GM10266 (cell line): ENCODE measurements around the gene MYLK2.
A peak's percentile ranks its signal among the peaks of the same experiment; 100 is the strongest.

Experiments
- DNase-seq: peaks from one replicate; pipeline ENCODE4 v3.0.0; 2012; ENCODE audit errors: extremely low spot score
- TF ChIP-seq, protein P1 (sequence below): IDR thresholded peaks from 2 replicates; pipeline ENCODE4 v1.5.1; 2012; ENCODE audit warnings: mild to moderate bottlenecking, low read depth; ENCODE audit not compliant: control insufficient read depth, insufficient read depth; ENCODE audit errors: missing control alignments

MYLK2 gene

DNA sequence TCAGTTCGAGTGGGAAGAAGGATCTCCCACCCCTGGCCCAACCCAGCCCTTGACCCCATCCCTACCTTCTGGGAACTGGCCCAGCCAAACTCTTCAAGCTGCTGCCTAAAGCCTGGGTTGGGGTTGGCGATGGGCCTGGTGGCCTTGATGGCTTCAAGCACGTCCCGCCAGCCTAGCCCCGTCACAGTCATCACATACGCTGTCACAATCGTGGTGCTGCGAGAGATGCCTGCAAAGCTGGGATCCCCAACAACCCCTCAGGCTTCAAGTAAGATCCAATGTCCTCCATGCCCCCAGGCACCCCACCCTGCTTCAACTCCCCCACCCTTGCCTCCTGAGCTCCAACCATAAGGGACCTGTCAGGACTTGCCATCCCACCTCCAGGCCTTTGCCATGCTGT is 43.4 kb downstream of the MYLK2 start:
- TF ChIP-seq, protein P1, sequence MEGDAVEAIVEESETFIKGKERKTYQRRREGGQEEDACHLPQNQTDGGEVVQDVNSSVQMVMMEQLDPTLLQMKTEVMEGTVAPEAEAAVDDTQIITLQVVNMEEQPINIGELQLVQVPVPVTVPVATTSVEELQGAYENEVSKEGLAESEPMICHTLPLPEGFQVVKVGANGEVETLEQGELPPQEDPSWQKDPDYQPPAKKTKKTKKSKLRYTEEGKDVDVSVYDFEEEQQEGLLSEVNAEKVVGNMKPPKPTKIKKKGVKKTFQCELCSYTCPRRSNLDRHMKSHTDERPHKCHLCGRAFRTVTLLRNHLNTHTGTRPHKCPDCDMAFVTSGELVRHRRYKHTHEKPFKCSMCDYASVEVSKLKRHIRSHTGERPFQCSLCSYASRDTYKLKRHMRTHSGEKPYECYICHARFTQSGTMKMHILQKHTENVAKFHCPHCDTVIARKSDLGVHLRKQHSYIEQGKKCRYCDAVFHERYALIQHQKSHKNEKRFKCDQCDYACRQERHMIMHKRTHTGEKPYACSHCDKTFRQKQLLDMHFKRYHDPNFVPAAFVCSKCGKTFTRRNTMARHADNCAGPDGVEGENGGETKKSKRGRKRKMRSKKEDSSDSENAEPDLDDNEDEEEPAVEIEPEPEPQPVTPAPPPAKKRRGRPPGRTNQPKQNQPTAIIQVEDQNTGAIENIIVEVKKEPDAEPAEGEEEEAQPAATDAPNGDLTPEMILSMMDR, result no peak
- DNase-seq, result peak; percentile 27

DNA sequence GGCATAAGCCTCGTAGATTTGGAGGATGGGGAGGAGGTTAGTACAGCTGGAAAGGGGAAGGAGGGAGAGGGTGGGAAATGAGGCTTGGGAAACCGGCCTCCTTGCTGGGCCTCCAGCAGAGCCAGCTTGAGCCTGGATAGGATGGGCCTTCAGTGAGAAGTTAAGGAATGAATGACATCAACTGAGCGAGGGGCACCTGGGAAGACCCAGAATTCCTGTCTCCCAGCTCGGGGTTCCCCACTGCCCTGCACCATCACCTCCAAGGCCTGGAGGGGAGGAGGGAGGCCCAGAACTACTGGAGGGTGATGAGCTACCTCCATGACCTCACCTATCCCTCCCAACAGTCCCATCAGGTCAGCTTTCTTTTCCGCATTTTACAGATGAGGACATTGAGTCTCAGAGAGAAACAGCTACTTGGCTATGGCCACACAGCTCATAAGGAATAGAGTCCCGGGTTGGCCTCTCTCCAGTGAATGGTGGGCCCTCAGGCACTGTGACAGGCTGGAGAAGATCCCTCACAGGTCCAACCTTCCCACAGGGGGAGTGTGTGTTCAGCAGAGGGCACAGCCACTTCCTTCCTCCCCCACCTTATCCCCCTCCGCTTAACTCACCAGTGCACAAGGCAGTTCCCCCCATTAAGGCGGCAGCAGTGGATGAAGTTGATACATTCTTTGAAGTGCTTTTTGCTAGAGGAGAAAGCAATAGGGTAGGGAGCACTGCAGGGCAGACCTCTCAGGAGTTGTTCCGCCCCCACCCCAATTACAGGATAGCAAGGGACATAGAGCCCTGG is 44.3 kb downstream of the MYLK2 start:
- peak; percentile 13 for DNase-seq
- TF ChIP-seq, protein P1, result no peak

DNA sequence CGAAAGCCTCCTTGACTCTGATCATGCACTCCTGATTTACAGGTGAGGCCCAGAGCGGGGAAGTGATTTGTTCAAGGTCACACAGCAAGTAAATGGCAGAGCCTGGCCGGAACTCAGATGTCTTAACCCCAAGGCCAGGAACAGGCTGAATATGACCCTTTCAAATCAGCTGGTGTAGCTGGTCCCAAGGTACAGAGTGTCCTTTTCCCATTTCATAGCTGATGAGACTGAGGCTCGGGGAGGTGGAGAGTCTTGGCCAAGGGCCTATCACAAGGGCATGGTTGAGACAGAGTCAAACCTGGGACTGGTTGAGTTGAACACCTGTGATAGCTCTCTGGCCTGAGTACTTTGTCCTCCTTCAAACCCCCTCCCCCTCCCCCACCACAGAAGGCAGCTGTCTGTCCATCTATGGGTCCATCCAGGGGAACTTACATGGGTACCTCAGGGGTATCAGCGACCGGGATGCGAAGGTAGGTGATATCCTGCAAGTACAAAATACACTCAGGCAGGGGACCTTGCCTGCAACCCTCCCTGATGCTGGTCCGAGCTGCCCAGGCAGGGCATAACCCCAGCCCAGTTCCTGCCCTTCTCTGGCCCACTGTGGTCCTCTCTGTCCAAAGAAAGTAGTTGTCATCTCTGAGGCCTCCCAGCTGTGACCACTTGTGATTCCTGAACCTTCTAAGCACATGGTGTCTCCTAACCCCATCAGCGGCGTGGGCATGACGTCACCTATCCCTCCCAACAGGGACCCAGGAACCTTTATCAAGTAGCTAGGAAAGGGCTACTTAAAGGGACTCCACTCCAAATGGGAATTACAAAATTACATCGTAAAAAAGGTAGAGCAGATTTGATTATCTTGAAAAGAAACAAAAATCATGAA is 45.6 kb downstream of the MYLK2 start:
- TF ChIP-seq, protein P1, result no peak
- no peak for DNase-seq

DNA sequence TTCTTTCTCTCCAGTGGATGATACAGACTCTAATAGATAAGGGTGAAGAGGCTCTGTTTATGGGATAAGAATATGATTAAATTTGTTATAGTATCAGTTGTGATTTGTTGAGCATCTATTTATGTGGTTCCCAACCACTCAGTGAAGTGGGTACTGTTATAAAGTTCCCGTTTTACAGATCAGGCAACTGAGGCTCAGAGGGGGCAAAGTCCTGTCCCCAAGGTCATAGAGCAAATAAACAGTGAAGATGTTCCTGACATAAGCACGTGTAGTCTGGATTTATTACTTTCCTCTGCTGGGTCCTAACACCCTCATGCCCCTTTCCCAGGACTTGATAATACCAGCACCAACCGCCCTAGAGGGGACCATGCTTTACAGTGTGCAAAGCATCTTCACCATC is 47.1 kb downstream of the MYLK2 start:
- TF ChIP-seq, protein P1, result no peak
- no peak for DNase-seq

DNA sequence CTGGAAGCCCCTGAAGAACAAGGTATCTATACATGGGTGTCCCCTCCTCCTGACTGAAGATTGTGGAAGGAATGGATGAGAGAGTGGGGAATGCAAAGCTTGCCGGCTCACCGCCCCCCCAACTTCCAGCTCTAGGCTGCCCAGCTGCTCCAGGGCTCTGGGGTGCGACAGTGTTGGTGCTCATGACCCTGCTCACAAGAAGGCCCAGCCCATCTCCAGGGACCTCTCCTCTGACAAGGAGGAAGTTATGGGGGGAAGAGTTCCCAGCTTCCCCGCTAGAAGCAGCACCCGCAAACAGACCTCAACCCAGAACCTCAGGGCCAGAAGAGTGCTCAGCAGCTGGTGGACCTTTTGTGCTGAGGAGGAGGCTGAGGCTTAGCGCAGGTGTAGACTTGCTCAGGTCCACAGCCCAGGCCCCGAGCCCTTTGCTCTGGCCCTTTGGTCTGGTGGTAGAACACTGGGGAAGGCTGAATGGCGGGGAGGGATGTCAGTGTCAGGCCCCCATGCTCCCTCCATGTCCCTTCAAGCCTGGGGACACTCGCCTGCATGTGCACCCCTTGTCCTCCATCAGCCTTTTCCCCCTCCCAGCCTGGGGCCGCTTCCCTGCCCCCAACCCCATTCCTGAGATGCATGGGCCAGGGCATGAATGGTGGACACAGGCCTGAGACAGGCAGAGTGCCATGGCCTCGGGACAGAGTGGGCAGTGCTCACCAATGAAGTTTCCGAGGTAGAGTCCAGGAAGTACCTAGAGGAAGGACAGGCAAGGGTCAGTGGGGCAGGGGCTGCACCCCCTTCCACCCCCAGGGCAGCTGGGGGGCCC is 49.9 kb downstream of the MYLK2 start:
- TF ChIP-seq, protein P1, result no peak

DNA sequence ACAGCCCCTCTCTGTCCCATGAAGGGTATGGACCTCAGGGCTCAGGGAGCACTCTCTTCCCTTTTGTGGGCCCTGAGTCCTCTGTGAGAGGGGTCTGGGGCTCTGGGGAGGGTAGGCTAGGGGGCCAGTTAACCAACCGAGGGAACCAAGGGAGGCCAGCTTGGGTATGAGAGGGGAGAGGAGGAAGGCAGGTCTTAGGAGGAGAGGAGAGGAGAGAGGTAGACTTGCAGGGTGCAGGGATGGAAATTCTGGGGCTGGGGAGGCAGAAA is 50.5 kb downstream of the MYLK2 start:
- DNase-seq, result peak; percentile 14

More for the DNA sequence above, 49.9 kb downstream of the MYLK2 start:
- peak; percentile 21 for DNase-seq

More for the DNA sequence above, 50.5 kb downstream of the MYLK2 start:
- TF ChIP-seq, protein P1, result no peak
